ENCODE results near the gene PRRX1. TPM values are rescaled to one million over a fixed set of nuclear protein-coding genes. Genes with fewer than 3 reads are reported as not detected.

PRRX1 gene
- total and polyA plus RNA-seq, 2 of the 13 experiments (the other 11 are each of a cell fraction or from before 2014, with no cell fraction given): not detected

DNA sequence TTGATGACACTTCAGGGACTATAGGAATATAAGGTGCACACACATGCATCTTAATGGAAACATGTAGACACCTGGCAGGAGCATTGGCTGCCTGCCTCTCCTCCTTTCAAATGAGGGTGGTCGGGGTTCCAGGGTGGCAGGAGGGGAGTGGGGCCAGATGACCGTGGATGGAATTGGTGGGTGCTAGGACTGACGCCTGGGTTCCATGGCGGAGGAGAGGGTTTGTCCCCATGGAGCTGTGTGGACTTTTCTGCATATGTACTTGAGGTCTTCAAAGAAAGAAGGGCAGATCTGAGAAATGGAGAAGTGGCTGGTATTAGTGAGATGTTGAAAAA, 7.7 kb downstream of the PRRX1 start:
- in situ Hi-C loops (cut with HindIII; ENCODE audit: extremely low pct_ligation_motif_present, low pct_unique_long_range_greater_than_20kb): no loop called here
- no peak for ATAC-seq

More for the DNA sequence above, 7.7 kb downstream of the PRRX1 start:
- intact Hi-C loops (cut with micrococcal nuclease; ENCODE audit: unreplicated experiment): no loop called here
- Histone ChIP-seq H3K79me2 (ENCODE audit: insufficient read depth, low read length) (no peaks in the 10 kb centered on the region), H3K36me3 (replicated peaks in 1 of 2; ENCODE audit: control insufficient read depth in 1 of 2, insufficient read depth in 2 of 2, low read length in 2 of 2) (no peaks in the 10 kb centered on the region), H2AFZ (ENCODE audit: low read length) (no peak overlapping the region), H4K20me1 (ENCODE audit: insufficient read depth, low read length) (no peaks in the 10 kb centered on the region), H3K9me3 (ENCODE audit: low read length) (no peaks in the 10 kb centered on the region), H3K9ac (ENCODE audit: insufficient read depth, low read depth, low read length) (no peak overlapping the region), H3K4me3 (replicated peaks in 1 of 3; ENCODE audit: insufficient read depth in 1 of 3, low read depth in 2 of 3, low read length in 3 of 3) (no peak overlapping the region), H3K4me1 (ENCODE audit: insufficient read depth, low read length) (no peaks in the 10 kb centered on the region), H3K4me2 (ENCODE audit: low read depth, low read length) (no peak overlapping the region), H3K27me3 (ENCODE audit: control insufficient read depth in 1 of 2, insufficient read depth in 2 of 2, low read length in 2 of 2) (peaks cover 1 to 44% of the 10 kb centered on the region in 2 experiments; a peak in 4 of 5 replicates), H3K27ac (ENCODE audit: extremely low read length, insufficient read depth, low read length) (no peak overlapping the region)
- FAIRE-seq (no peak), DNase-seq (ENCODE audit: low spot score) (no peak)
- no peak for TF ChIP-seq MIXL1 (CRISPR knock-in tag; IDR thresholded peaks at IDR 0.05)
- TF ChIP-seq, protein P1, sequence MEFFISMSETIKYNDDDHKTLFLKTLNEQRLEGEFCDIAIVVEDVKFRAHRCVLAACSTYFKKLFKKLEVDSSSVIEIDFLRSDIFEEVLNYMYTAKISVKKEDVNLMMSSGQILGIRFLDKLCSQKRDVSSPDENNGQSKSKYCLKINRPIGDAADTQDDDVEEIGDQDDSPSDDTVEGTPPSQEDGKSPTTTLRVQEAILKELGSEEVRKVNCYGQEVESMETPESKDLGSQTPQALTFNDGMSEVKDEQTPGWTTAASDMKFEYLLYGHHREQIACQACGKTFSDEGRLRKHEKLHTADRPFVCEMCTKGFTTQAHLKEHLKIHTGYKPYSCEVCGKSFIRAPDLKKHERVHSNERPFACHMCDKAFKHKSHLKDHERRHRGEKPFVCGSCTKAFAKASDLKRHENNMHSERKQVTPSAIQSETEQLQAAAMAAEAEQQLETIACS (CRISPR knock-in tag; IDR thresholded peaks at IDR 0.05): no peak
- TF ChIP-seq POLR2AphosphoS5 (IDR thresholded peaks at IDR 0.05; ENCODE audit: low read depth, low read length): no peak
- TF ChIP-seq RNF2 (conservative IDR thresholded peaks at IDR 0.05; ENCODE audit: low read depth): no peak
- TF ChIP-seq MBNL3 (CRISPR knock-in tag; conservative IDR thresholded peaks at IDR 0.05): no peak
- TF ChIP-seq ZNF841 (CRISPR knock-in tag; IDR thresholded peaks at IDR 0.05; ENCODE audit: borderline replicate concordance): no peak
- TF ChIP-seq ZNF205 (CRISPR knock-in tag; IDR thresholded peaks at IDR 0.05): no peak
- no peak for TF ChIP-seq HNRNPLL (IDR thresholded peaks at IDR 0.05; ENCODE audit: low read depth, low read length, poor library complexity, severe bottlenecking)
- TF ChIP-seq ZBTB42 (CRISPR knock-in tag; IDR thresholded peaks at IDR 0.05): no peak
- TF ChIP-seq ZNF335 (CRISPR knock-in tag; IDR thresholded peaks at IDR 0.05): no peak
- TF ChIP-seq, protein P2, sequence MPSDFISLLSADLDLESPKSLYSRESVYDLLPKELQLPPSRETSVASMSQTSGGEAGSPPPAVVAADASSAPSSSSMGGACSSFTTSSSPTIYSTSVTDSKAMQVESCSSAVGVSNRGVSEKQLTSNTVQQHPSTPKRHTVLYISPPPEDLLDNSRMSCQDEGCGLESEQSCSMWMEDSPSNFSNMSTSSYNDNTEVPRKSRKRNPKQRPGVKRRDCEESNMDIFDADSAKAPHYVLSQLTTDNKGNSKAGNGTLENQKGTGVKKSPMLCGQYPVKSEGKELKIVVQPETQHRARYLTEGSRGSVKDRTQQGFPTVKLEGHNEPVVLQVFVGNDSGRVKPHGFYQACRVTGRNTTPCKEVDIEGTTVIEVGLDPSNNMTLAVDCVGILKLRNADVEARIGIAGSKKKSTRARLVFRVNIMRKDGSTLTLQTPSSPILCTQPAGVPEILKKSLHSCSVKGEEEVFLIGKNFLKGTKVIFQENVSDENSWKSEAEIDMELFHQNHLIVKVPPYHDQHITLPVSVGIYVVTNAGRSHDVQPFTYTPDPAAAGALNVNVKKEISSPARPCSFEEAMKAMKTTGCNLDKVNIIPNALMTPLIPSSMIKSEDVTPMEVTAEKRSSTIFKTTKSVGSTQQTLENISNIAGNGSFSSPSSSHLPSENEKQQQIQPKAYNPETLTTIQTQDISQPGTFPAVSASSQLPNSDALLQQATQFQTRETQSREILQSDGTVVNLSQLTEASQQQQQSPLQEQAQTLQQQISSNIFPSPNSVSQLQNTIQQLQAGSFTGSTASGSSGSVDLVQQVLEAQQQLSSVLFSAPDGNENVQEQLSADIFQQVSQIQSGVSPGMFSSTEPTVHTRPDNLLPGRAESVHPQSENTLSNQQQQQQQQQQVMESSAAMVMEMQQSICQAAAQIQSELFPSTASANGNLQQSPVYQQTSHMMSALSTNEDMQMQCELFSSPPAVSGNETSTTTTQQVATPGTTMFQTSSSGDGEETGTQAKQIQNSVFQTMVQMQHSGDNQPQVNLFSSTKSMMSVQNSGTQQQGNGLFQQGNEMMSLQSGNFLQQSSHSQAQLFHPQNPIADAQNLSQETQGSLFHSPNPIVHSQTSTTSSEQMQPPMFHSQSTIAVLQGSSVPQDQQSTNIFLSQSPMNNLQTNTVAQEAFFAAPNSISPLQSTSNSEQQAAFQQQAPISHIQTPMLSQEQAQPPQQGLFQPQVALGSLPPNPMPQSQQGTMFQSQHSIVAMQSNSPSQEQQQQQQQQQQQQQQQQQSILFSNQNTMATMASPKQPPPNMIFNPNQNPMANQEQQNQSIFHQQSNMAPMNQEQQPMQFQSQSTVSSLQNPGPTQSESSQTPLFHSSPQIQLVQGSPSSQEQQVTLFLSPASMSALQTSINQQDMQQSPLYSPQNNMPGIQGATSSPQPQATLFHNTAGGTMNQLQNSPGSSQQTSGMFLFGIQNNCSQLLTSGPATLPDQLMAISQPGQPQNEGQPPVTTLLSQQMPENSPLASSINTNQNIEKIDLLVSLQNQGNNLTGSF (CRISPR knock-in tag; IDR thresholded peaks at IDR 0.05): no peak
- WGBS (ENCODE audit: low lambda C conversion rate): 21% methylated on average over 4 of the region's 4 CpGs
- CTCF ChIA-PET (ENCODE audit: low intra/inter-chr PET ratio, low total read pairs): no interaction called here
- BruUV-seq (replicated peaks): no TSS peak
- POLR2A ChIA-PET: no interaction called here

Data from HepG2 (cell line).